ENCODE measurements around the gene ERP44.

DNA sequence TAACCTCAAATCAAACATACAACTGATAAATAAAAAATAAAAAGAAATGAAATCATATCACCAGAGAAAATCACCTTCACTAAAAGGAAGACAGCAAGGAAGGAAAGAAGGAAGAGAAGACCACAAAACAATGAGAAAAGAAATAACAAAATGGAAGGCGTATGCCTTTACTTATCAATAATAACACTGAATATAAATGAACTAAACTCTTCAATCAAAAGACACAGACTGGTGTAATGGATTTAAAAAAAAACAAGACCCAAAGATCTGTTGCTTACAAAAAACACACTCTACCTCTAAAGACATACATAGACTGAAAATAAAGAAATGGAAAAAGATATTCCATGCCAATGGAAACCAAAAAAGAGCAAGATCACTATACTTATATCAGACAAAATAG, 60.3 kb downstream of the ERP44 start:
- TF ChIP-seq, protein P1, sequence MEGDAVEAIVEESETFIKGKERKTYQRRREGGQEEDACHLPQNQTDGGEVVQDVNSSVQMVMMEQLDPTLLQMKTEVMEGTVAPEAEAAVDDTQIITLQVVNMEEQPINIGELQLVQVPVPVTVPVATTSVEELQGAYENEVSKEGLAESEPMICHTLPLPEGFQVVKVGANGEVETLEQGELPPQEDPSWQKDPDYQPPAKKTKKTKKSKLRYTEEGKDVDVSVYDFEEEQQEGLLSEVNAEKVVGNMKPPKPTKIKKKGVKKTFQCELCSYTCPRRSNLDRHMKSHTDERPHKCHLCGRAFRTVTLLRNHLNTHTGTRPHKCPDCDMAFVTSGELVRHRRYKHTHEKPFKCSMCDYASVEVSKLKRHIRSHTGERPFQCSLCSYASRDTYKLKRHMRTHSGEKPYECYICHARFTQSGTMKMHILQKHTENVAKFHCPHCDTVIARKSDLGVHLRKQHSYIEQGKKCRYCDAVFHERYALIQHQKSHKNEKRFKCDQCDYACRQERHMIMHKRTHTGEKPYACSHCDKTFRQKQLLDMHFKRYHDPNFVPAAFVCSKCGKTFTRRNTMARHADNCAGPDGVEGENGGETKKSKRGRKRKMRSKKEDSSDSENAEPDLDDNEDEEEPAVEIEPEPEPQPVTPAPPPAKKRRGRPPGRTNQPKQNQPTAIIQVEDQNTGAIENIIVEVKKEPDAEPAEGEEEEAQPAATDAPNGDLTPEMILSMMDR (IDR thresholded peaks at IDR 0.05; ENCODE audit: insufficient read depth, low read length, poor library complexity, severe bottlenecking), result no peak
- no peak for TF ChIP-seq EZH2phosphoT487 (conservative IDR thresholded peaks at IDR 0.05; ENCODE audit: low read length)
